Hepatocyte (in vitro differentiated cells): ENCODE results near the gene EPHA4. TPM values are rescaled to one million over a fixed set of nuclear protein-coding genes. Genes with fewer than 3 reads are reported as not detected.

ENCODE experiments used
- DNase-seq: peaks from one replicate; pipeline ENCODE4 v3.0.0-alpha.2; 2016; ENCODE audit warnings: low spot score
- H2AFZ ChIP-seq: fragments of 200-600 bp; sonication (generic); 2 replicates; pipeline ENCODE4 v1.6.0; 2016; ENCODE audit warnings: antibody characterized with exemption, mild to moderate bottlenecking
- H3K27ac ChIP-seq: fragments of 200-600 bp; sonication (generic); 2 replicates; pipeline ENCODE4 v1.5.1; 2016; ENCODE audit warnings: mild to moderate bottlenecking
- H3K27me3 ChIP-seq: fragments of 200-600 bp; sonication (generic); 2 replicates; pipeline ENCODE4 v1.6.1; 2016
- H3K36me3 ChIP-seq: fragments of 200-600 bp; sonication (generic); replicated peaks from 2 replicates; pipeline ENCODE4 v1.5.1; 2016; ENCODE audit warnings: low read depth; ENCODE audit not compliant: insufficient read depth
- H3K4me1 ChIP-seq: fragments of 200-600 bp; sonication (generic); 2 replicates; pipeline ENCODE4 v1.5.1; 2016; ENCODE audit warnings: mild to moderate bottlenecking, moderate library complexity; ENCODE audit not compliant: insufficient read depth
- H3K4me2 ChIP-seq: fragments of 200-600 bp; sonication (generic); 2 replicates; pipeline ENCODE4 v1.6.0; 2016
- H3K4me3 ChIP-seq: fragments of 200-600 bp; sonication (generic); 2 replicates; pipeline ENCODE4 v1.5.1; 2016; ENCODE audit warnings: mild to moderate bottlenecking
- H3K79me2 ChIP-seq: fragments of 200-600 bp; sonication (generic); 2 replicates; pipeline ENCODE4 v1.6.0; 2017; ENCODE audit warnings: mild to moderate bottlenecking
- H3K9me2 ChIP-seq: fragments of 200-600 bp; sonication (generic); replicated peaks from 2 replicates; pipeline ENCODE4 v1.6.0; 2017; ENCODE audit warnings: mild to moderate bottlenecking; ENCODE audit not compliant: insufficient read depth
- H3K9me3 ChIP-seq: fragments of 200-600 bp; sonication (generic); 2 replicates; pipeline ENCODE4 v1.5.1; 2016; ENCODE audit warnings: low read depth, mild to moderate bottlenecking
- H4K20me1 ChIP-seq: fragments of 200-600 bp; sonication (generic); 2 replicates; pipeline ENCODE4 v1.6.0; 2016; ENCODE audit warnings: mild to moderate bottlenecking; ENCODE audit not compliant: insufficient read depth, poor library complexity, severe bottlenecking
- CTCF ChIP-seq: fragments of 200-600 bp; sonication (generic); IDR thresholded peaks from 2 replicates; pipeline ENCODE4 v1.5.1; 2016; ENCODE audit warnings: antibody characterized with exemption, mild to moderate bottlenecking; ENCODE audit not compliant: poor library complexity
- EZH2 ChIP-seq: fragments of 200-600 bp; sonication (generic); IDR thresholded peaks from 2 replicates; pipeline ENCODE4 v1.6.1; 2016; ENCODE audit warnings: antibody characterized with exemption, mild to moderate bottlenecking, borderline replicate concordance
- EZH2phosphoT487 ChIP-seq: fragments of 200-600 bp; sonication (generic); IDR thresholded peaks from one replicate; pipeline ENCODE4 v1.6.1; 2018; ENCODE audit warnings: antibody characterized with exemption, mild to moderate bottlenecking, low read depth, moderate library complexity; ENCODE audit not compliant: unreplicated experiment, severe bottlenecking
- WGBS: methylation state at CpG from one replicate; pipeline ENCODE4 v1.1.6; 2016; ENCODE audit warnings: low lambda C conversion rate; ENCODE audit errors: missing lambda C conversion rate; 5-methylcytosine and 5-hydroxymethylcytosine counted together
- polyA plus RNA-seq: library from polyadenylated mRNA; unstranded; fragments of >200 nt; fragmentation: Nextera tagmentation; extraction: Ambion mirVana; gene quantifications from 2 replicates; pipeline ENCODE4 v1.2.1, GENCODE V29; 2016
- total RNA-seq: library from RNA; depleted of rRNA; stranded (reverse); fragments of >200 nt; gene quantifications from 2 replicates; pipeline ENCODE4 v1.2.3, GENCODE V29; 2014

The EPHA4 gene
- total and polyA plus RNA-seq, 2 experiments from 2014 or later: 7.8 to 36.8 TPM

DNA sequence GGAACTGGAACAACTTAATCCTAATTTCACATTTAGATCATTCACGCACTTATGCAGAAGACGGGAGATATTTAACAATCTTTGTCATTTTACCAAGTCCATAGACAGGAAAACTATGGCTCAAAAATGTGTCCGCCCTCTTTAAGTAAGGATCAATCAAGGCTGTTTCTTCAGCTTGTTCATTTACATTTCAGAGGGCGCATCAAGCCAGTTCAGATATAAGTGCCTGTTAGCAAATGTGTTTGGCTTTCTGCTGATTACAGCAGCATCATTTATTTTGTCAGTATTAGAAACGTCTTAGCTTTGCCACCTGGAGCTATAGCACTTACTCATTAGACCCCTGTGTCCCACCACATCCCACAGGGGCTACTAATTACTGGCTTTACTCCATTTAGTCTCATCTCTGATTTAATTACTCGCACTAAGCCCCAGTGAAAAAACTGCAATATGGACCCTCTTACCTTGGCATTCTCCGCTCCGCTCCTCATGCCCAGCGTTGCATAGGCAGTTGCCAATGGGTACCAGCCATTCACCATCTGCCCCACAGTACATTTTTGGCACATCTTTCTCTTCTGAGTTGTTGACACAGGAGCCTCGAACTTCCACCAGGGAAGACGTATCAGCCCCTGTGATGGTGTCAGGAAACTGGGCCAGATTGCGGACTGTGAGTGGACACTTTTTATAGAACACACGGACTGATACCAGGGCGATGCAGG lies 8.7 kb downstream of the EPHA4 start:
- Histone ChIP-seq H3K79me2 (peaks cover 82% of the 10 kb centered on the region), H3K9me3 (no peaks in the 10 kb centered on the region), H3K36me3 (no peaks in the 10 kb centered on the region), H2AFZ (no peak overlapping the region), H3K4me2 (no peak overlapping the region), H3K27ac (no peak overlapping the region), H3K4me1 (no peaks in the 10 kb centered on the region), H4K20me1 (peaks cover 19% of the 10 kb centered on the region), H3K27me3 (peaks cover 4% of the 10 kb centered on the region), H3K4me3 (no peak overlapping the region), H3K9me2 (no peaks in the 10 kb centered on the region)
- DNase-seq: no peak
- TF ChIP-seq CTCF (no peak), EZH2 (no peak), EZH2phosphoT487 (no peak)
- WGBS: 94% methylated on average over 14 of the region's 14 CpGs

DNA sequence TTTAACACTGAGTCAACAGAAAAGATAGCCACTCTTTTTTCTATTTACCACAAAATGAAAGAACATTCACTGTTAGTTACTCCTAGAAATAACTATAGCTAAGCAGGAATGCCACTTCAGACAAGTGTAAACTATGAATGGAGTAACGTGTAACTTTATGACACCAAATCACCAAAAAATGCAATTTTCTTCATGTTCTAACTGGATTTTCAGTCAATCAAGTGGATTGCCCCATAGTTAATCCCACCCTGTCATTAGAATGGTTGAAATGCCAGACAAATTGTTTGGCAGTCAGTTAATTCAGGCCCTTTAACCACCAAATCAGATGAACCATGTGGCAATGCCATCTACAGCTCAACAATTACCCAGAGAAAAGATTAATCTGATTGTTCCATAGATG lies 9.9 kb downstream of the EPHA4 start:
- H3K27ac ChIP-seq: no peak overlapping the region
- H3K79me2 ChIP-seq: peaks cover 81% of the 10 kb centered on the region
- WGBS: 88% methylated on average over 1 of the region's 1 CpG
- H3K4me2 ChIP-seq: peak overlapping the region; percentile 7
- H2AFZ ChIP-seq: no peak overlapping the region
- no peaks in the 10 kb centered on the region for H3K27me3 ChIP-seq
- no peaks in the 10 kb centered on the region for H3K36me3 ChIP-seq
- DNase-seq: no peak
- TF ChIP-seq EZH2phosphoT487: no peak
- no peak for TF ChIP-seq CTCF
- no peak for TF ChIP-seq EZH2
- H3K9me2 ChIP-seq: no peaks in the 10 kb centered on the region
- no peaks in the 10 kb centered on the region for H3K9me3 ChIP-seq
- H3K4me3 ChIP-seq: no peak overlapping the region
- no peaks in the 10 kb centered on the region for H3K4me1 ChIP-seq
- peaks cover 23% of the 10 kb centered on the region for H4K20me1 ChIP-seq

GRCh38 chr2:221561770-221562169 lies 10.3 kb downstream of the EPHA4 start:
- no peak for TF ChIP-seq EZH2phosphoT487
- TF ChIP-seq CTCF: no peak
- no peak for TF ChIP-seq EZH2
- no peak overlapping the region for H2AFZ ChIP-seq
- no peak for DNase-seq
- H3K79me2 ChIP-seq: peaks cover 82% of the 10 kb centered on the region
- no peaks in the 10 kb centered on the region for H3K9me2 ChIP-seq
- no peaks in the 10 kb centered on the region for H3K36me3 ChIP-seq
- no peaks in the 10 kb centered on the region for H3K4me1 ChIP-seq
- no peaks in the 10 kb centered on the region for H3K9me3 ChIP-seq
- no peaks in the 10 kb centered on the region for H3K27me3 ChIP-seq
- no peak overlapping the region for H3K4me3 ChIP-seq
- 82% methylated on average over 4 of the region's 4 CpGs for WGBS
- no peak overlapping the region for H3K27ac ChIP-seq
- H3K4me2 ChIP-seq: no peak overlapping the region
- peaks cover 26% of the 10 kb centered on the region for H4K20me1 ChIP-seq
